Measurements from ENCODE around the gene TXLNB. TPM values are rescaled to one million over a fixed set of nuclear protein-coding genes. Genes with fewer than 3 reads are reported as not detected.
"Not testable (repeated sequence)": the region's sequence is repeated elsewhere in the genome, so short reads cannot be mapped to it uniquely, and the experiment has no call there.

The TXLNB gene
- total and polyA plus RNA-seq, 2 of the 13 experiments (the other 11 are each of a cell fraction or from before 2014, with no cell fraction given): not detected

DNA sequence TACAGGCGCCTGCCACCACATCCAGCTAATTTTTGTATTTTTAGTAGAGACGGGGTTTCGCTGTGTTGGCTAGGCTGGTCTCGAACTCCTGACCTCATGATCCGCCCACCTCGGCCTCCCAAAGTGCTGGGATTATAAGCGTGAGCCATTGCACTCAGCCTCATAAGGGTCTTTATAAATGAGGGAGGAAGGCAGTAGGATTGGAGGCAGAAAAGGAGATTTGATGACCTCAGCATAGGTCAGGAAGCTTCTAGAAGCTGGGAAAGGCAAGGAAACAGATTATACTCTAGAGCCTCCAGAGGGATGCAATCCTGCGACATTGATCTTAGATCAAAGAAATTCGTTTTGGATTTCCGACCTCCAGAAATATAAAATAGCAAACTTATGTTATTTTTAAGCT, 1.4 kb upstream of the TXLNB start:
- H4K20me1 ChIP-seq (ENCODE audit: insufficient read depth, low read length); in situ Hi-C loops (cut with HindIII; ENCODE audit: extremely low pct_ligation_motif_present, low pct_unique_long_range_greater_than_20kb); BruUV-seq (replicated peaks); H3K4me3 ChIP-seq (replicated peaks in 1 of 3; ENCODE audit: insufficient read depth in 1 of 3, low read depth in 2 of 3, low read length in 3 of 3); H3K4me1 ChIP-seq (ENCODE audit: insufficient read depth, low read length); H2AFZ ChIP-seq (ENCODE audit: low read length); intact Hi-C loops (cut with micrococcal nuclease; ENCODE audit: unreplicated experiment); ATAC-seq; DNase-seq (ENCODE audit: low spot score); H3K27ac ChIP-seq (ENCODE audit: extremely low read length, insufficient read depth, low read length); CTCF ChIA-PET (ENCODE audit: low intra/inter-chr PET ratio, low total read pairs); H3K9ac ChIP-seq (ENCODE audit: insufficient read depth, low read depth, low read length); FAIRE-seq; H3K27me3 ChIP-seq (ENCODE audit: control insufficient read depth in 1 of 2, insufficient read depth in 2 of 2, low read length in 2 of 2); H3K79me2 ChIP-seq (ENCODE audit: insufficient read depth, low read length); H3K36me3 ChIP-seq (replicated peaks in 1 of 2; ENCODE audit: control insufficient read depth in 1 of 2, insufficient read depth in 2 of 2, low read length in 2 of 2); H3K9me3 ChIP-seq (ENCODE audit: low read length); H3K4me2 ChIP-seq (ENCODE audit: low read depth, low read length); POLR2A ChIA-PET: not testable (repeated sequence)
- TF ChIP-seq MAFK (conservative IDR thresholded peaks at IDR 0.05 in 1 of 2, IDR thresholded peaks at IDR 0.05 in 1 of 2; ENCODE audit: low read length in 2 of 2): peak; percentile 56 to 77; a peak in 3 of 4 replicates
- peak; percentile 42; the same call in 1 of the 2 replicates for TF ChIP-seq MAFF (IDR thresholded peaks at IDR 0.05; ENCODE audit: low read depth, low read length)
- 50% methylated on average over 10 of the region's 10 CpGs for WGBS (ENCODE audit: low lambda C conversion rate)

DNA sequence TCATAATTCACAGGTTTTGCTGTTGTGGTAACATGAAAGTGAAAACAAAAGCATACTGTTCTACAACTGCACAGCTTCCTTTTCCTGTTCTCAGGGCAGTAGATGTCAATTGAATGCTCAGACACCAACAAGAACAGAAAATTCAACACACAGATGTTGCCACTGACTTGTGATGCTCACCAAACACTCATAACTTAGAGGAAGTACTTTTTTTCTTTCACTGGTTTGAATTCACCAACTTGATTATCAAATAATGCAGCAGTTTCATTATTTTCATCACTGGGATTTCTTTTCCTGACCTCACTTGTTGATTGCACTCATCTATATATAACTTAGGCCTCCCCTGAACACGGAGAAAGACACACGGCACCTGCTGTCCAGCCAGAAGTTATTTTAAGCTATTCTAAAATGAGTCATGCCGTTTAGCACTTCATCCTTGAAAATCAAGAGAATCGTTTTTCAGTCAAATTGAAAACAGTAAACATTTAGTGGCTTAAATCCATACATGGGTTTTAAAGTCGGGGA, 949 bp downstream of the TXLNB start:
- intact Hi-C loops (cut with micrococcal nuclease; ENCODE audit: unreplicated experiment) (no loop called here), in situ Hi-C loops (cut with HindIII; ENCODE audit: extremely low pct_ligation_motif_present, low pct_unique_long_range_greater_than_20kb) (no loop called here)
- ChIA-PET POLR2A (no interaction called here), CTCF (ENCODE audit: low intra/inter-chr PET ratio, low total read pairs) (no interaction called here)
- FAIRE-seq (no peak), DNase-seq (ENCODE audit: low spot score) (no peak), ATAC-seq (no peak)
- Histone ChIP-seq H3K4me2 (ENCODE audit: low read depth, low read length) (no peak overlapping the region), H4K20me1 (ENCODE audit: insufficient read depth, low read length) (no peaks in the 10 kb centered on the region), H3K36me3 (replicated peaks in 1 of 2; ENCODE audit: control insufficient read depth in 1 of 2, insufficient read depth in 2 of 2, low read length in 2 of 2) (no peaks in the 10 kb centered on the region), H3K9me3 (ENCODE audit: low read length) (no peaks in the 10 kb centered on the region), H3K27ac (ENCODE audit: extremely low read length, insufficient read depth, low read length) (no peak overlapping the region), H3K79me2 (ENCODE audit: insufficient read depth, low read length) (no peaks in the 10 kb centered on the region), H3K9ac (ENCODE audit: insufficient read depth, low read depth, low read length) (no peak overlapping the region), H3K4me1 (ENCODE audit: insufficient read depth, low read length) (no peaks in the 10 kb centered on the region), H3K27me3 (ENCODE audit: control insufficient read depth in 1 of 2, insufficient read depth in 2 of 2, low read length in 2 of 2) (peaks cover 0 to 5% of the 10 kb centered on the region in 2 experiments; a peak in 2 of 5 replicates), H3K4me3 (replicated peaks in 1 of 3; ENCODE audit: insufficient read depth in 1 of 3, low read depth in 2 of 3, low read length in 3 of 3) (no peak overlapping the region), H2AFZ (ENCODE audit: low read length) (no peak overlapping the region)
- BruUV-seq (replicated peaks): no TSS peak
- 31% methylated on average over 5 of the region's 5 CpGs for WGBS (ENCODE audit: low lambda C conversion rate)
- TF ChIP-seq NBN (conservative IDR thresholded peaks at IDR 0.05) (no peak), NKX3-1 (CRISPR knock-in tag; IDR thresholded peaks at IDR 0.05) (no peak), NFE2L2 (IDR thresholded peaks at IDR 0.05; ENCODE audit: low read length) (no peak), ZNF773 (CRISPR knock-in tag; IDR thresholded peaks at IDR 0.05; ENCODE audit: borderline replicate concordance) (no peak), DNMT3B (CRISPR knock-in tag; conservative IDR thresholded peaks at IDR 0.05) (no peak), SSRP1 (CRISPR knock-in tag; IDR thresholded peaks at IDR 0.05) (no peak)

All from HepG2 (cell line).